Measurements from ENCODE around the gene TUB.

TUB gene

DNA sequence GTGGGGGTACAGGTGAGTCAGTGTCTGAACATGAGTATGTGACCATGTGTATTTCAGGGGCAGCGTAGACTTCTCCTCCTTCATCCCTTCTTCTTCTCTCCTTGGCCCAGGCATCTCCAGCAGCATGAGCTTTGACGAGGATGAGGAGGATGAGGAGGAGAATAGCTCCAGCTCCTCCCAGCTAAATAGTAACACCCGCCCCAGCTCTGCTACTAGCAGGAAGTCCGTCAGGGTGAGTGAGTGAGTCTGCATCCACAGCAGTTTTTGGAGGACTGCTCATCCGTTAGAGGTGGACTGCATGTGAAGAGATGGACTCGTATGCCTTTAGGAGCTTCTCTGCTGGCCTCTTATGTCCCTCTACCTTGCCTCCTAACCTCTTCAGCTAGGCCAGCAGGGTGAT, 15.6 kb downstream of the TUB start:
- no peak for TF ChIP-seq Cebpa-rat (IDR thresholded peaks at IDR 0.05)
- no peak overlapping the region for H3K4me2 ChIP-seq
- H3K27me3 ChIP-seq = no peaks in the 10 kb centered on the region
- H3K4me1 ChIP-seq = peaks cover 0 to 46% (median 44%) of the 10 kb centered on the region in 10 experiments; a peak in 15 of 20 replicates
- H4K20me1 ChIP-seq = no peaks in the 10 kb centered on the region
- peaks cover 0 to 32% (median 5%) of the 10 kb centered on the region in 11 experiments; a peak in 7 of 22 replicates for H3K36me3 ChIP-seq
- H3K9me3 ChIP-seq (replicated peaks in 1 of 11) = no peaks in the 10 kb centered on the region
- no peak overlapping the region for H3K4me3 ChIP-seq
- no peak overlapping the region for H3K9ac ChIP-seq
- no peak overlapping the region for H3K27ac ChIP-seq

DNA sequence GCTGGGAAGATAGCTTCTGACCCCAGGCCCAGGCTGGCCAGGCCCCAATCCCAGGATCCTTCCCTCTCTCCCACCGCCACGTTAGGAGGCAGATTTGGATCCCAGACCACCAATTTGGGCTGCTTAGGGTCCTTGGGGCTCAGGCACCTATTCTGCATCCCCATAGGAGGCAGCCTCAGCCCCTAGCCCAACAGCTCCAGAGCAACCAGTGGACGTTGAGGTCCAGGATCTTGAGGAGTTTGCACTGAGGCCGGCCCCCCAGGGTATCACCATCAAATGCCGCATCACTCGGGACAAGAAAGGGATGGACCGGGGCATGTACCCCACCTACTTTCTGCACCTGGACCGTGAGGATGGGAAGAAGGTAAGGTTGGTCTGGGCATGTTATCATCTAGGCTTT, 16.1 kb downstream of the TUB start:
- Histone ChIP-seq H3K9me3 (replicated peaks in 1 of 11) (no peaks in the 10 kb centered on the region), H4K20me1 (no peaks in the 10 kb centered on the region), H3K27ac (no peak overlapping the region), H3K27me3 (no peaks in the 10 kb centered on the region), H3K4me3 (no peak overlapping the region), H3K4me2 (no peak overlapping the region), H3K36me3 (peaks cover 0 to 33% (median 10%) of the 10 kb centered on the region in 11 experiments; a peak in 8 of 22 replicates), H3K9ac (no peak overlapping the region), H3K4me1 (peaks cover 0 to 41% (median 39%) of the 10 kb centered on the region in 10 experiments; a peak in 15 of 20 replicates)
- TF ChIP-seq Cebpa-rat (IDR thresholded peaks at IDR 0.05) = no peak

DNA sequence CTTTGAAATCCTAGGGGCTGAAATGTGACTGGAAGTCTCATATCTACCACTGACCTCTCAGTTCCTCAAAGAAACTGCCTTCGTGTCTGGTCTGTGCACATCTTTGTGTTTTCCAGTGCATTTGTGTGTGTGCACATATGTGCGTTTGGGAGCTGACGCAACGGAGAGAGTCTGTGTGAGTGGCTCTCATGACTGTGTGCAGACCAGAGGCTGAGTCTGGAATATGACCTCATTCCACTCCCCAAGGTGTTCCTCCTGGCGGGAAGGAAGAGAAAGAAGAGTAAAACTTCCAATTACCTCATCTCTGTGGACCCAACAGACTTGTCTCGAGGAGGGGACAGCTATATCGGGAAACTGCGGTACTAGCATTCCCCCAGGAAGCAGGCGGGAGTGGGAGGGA, 16.5 kb downstream of the TUB start:
- Histone ChIP-seq H3K9ac (no peak overlapping the region), H3K27ac (no peak overlapping the region), H4K20me1 (no peaks in the 10 kb centered on the region), H3K27me3 (no peaks in the 10 kb centered on the region), H3K4me1 (peaks cover 0 to 37% (median 36%) of the 10 kb centered on the region in 10 experiments; a peak in 15 of 20 replicates), H3K4me3 (no peak overlapping the region), H3K4me2 (no peak overlapping the region), H3K36me3 (peaks cover 0 to 37% (median 10%) of the 10 kb centered on the region in 11 experiments; a peak in 8 of 22 replicates), H3K9me3 (replicated peaks in 1 of 11) (no peaks in the 10 kb centered on the region)
- TF ChIP-seq Cebpa-rat (IDR thresholded peaks at IDR 0.05) = no peak

DNA sequence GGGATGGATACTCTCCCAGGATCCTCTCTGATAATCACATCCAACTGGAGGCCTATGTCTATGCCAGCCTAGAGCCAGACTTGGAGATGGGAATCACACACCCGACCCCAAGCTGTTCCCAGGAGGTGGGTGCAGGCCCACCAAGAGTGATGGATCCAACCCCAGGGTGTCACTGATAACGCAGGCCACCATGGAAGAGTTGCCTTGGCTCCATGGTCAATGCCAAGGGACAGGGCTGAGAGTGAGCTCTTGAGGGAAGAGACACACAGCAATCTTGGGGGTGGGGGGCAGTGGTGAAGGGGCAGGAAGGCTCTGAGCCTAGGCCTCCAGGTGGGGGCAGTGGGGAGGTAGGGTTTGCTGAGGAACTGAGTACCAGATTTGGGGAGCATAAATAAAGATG, 16.9 kb downstream of the TUB start:
- Histone ChIP-seq H4K20me1 (no peaks in the 10 kb centered on the region; a peak in 1 of 22 replicates), H3K9me3 (replicated peaks in 1 of 11) (no peaks in the 10 kb centered on the region), H3K36me3 (peaks cover 0 to 40% (median 10%) of the 10 kb centered on the region in 11 experiments; a peak in 8 of 22 replicates), H3K4me2 (no peak overlapping the region), H3K27me3 (no peaks in the 10 kb centered on the region), H3K4me3 (no peak overlapping the region), H3K4me1 (peaks cover 0 to 32% (median 31%) of the 10 kb centered on the region in 10 experiments; a peak in 15 of 20 replicates), H3K9ac (no peak overlapping the region), H3K27ac (no peak overlapping the region)
- no peak for TF ChIP-seq Cebpa-rat (IDR thresholded peaks at IDR 0.05)

DNA sequence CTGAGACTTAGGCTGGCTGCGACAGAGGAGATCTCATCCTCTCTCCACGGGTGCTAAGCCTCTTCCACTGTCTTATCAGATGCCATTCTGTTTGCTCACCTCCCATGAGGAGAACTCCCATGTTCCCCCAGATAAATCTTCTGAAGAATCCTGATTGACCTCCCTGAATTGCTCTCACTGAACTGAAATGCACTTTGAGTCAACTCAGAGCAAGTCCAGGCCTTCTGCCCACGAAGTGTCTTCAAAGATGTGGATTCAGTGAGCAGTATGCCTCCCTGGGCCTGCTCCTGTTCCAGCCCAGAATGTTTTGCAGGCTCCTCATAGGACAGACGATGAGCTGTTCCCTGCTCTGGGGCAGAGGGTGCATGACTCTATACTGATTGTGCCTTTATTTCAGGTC, 17.4 kb downstream of the TUB start:
- H3K4me1 ChIP-seq = peaks cover 0 to 28% (median 27%) of the 10 kb centered on the region in 10 experiments; a peak in 15 of 20 replicates
- no peaks in the 10 kb centered on the region; a peak in 1 of 22 replicates for H4K20me1 ChIP-seq
- H3K9ac ChIP-seq = 0 out of 22 replicates have a peak overlapping the region, but pooled peaks of 1 of the 11 experiments have one; percentile 50
- no peaks in the 10 kb centered on the region for H3K27me3 ChIP-seq
- H3K4me2 ChIP-seq = no peak overlapping the region
- no peak for TF ChIP-seq Cebpa-rat (IDR thresholded peaks at IDR 0.05)
- H3K27ac ChIP-seq = no peak overlapping the region
- no peak overlapping the region for H3K4me3 ChIP-seq
- H3K36me3 ChIP-seq = peaks cover 0 to 40% (median 10%) of the 10 kb centered on the region in 11 experiments; a peak in 8 of 22 replicates
- H3K9me3 ChIP-seq (replicated peaks in 1 of 11) = no peaks in the 10 kb centered on the region

DNA sequence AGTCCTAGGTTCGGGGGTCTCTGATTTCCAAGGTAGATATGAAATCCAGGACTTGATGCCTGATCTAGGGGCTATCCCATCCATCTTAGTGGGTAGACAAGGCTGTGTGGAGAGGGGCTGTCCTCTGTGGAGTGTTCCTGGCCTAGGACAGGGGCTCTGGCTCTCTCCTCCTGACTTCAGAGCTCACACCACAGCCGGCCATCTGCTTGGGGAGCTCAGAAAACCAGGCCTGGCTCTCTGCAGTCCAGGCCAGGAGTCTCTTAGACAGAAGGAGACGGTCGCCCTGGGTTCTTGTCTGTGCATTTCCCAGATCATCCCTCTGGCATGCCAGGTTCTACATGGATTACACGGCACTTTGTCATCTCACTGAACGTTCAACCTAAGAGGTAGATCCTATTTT, 17.9 kb downstream of the TUB start:
- Histone ChIP-seq H3K27me3 (no peaks in the 10 kb centered on the region), H3K4me1 (peaks cover 0 to 23% (median 21%) of the 10 kb centered on the region in 10 experiments; a peak in 14 of 20 replicates), H3K4me3 (no peak overlapping the region), H4K20me1 (no peaks in the 10 kb centered on the region; a peak in 1 of 22 replicates), H3K9me3 (replicated peaks in 1 of 11) (no peaks in the 10 kb centered on the region), H3K9ac (peak overlapping the region in 1 of 11 experiments; percentile 50; a peak in 1 of 22 replicates), H3K36me3 (peaks cover 0 to 40% (median 13%) of the 10 kb centered on the region in 11 experiments; a peak in 8 of 22 replicates), H3K4me2 (no peak overlapping the region), H3K27ac (no peak overlapping the region)
- TF ChIP-seq Cebpa-rat (IDR thresholded peaks at IDR 0.05) = no peak

DNA sequence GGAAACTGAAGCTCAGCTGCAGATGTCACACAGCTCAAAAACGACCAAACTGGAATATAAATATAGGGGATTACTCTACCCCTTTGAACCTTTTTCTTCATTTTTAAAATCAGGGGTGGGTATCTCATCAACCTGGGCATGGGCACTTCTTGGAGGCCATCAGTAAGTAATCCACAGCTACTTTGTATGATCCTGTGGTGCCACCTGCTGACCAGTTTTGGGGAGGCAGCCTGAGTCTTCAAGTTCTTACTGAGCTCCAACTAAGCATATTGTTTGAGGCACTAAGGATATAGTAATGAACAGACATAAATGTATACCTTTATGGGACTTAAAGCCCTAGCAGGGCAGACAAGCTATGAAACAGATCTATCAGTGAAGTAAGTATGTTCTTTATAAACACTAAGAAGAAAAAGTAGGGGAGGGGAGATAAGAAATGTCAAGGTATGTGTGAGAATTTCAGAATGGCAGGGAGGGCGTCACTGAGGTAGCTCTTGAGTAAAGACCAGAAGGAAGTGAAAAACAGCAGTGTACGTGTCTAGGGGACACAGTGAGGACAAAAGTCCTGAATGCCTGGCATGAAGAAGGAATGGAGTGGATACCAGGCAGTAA, 18.4 kb downstream of the TUB start:
- H3K4me3 ChIP-seq = no peak overlapping the region
- no peak for TF ChIP-seq Cebpa-rat (IDR thresholded peaks at IDR 0.05)
- H3K36me3 ChIP-seq = peaks cover 0 to 38% (median 15%) of the 10 kb centered on the region in 11 experiments; a peak in 8 of 22 replicates
- no peak overlapping the region for H3K4me2 ChIP-seq
- no peaks in the 10 kb centered on the region; a peak in 1 of 22 replicates for H4K20me1 ChIP-seq
- H3K27me3 ChIP-seq = no peaks in the 10 kb centered on the region
- H3K9ac ChIP-seq = no peak overlapping the region
- H3K27ac ChIP-seq = no peak overlapping the region
- H3K4me1 ChIP-seq = peaks cover 0 to 18% (median 16%) of the 10 kb centered on the region in 10 experiments; a peak in 13 of 20 replicates
- no peaks in the 10 kb centered on the region for H3K9me3 ChIP-seq (replicated peaks in 1 of 11)

DNA sequence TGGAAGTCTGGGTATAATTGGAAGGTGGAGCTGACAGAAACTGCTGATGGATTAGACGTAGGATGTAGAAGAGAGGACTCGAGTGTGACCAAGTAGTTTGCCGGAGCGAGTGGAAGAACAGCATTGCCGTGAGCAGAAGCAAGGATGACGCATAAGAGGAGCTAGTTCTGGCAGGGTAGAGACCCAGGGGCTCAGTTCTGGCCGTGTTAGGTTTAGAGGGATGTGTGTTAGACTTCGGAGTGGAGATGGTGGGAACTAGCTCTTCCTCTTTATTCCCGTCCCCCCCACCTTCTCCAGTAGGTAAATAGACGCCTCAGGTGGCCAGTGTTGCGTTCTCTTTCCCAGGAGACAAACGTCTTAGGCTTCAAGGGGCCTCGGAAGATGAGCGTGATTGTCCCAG, 19.1 kb downstream of the TUB start:
- H3K27ac ChIP-seq = no peak overlapping the region

DNA sequence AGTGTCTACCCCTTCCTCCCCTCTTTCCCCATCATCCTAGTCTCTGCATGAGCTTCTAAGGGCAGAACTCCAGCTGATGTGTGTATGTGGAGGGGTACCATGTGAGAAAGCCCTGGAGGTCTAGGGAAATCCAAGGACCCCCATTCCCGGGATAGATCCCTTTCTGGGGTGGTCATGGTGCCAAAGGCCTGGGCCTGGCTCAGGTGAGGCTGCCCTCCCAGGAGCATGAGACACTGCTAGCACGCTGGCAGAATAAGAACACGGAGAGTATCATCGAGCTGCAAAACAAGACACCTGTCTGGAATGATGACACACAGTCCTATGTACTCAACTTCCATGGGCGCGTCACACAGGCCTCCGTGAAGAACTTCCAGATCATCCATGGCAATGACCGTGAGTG, 19.6 kb downstream of the TUB start:
- Histone ChIP-seq H3K4me3 (no peak overlapping the region), H3K4me1 (peaks cover 0 to 6% (median 4%) of the 10 kb centered on the region in 10 experiments; a peak in 13 of 20 replicates), H3K27ac (no peak overlapping the region), H3K9me3 (replicated peaks in 1 of 11) (no peaks in the 10 kb centered on the region), H3K4me2 (no peak overlapping the region), H3K27me3 (no peaks in the 10 kb centered on the region), H4K20me1 (no peaks in the 10 kb centered on the region; a peak in 1 of 22 replicates), H3K9ac (no peak overlapping the region), H3K36me3 (peaks cover 0 to 34% (median 21%) of the 10 kb centered on the region in 11 experiments; a peak in 8 of 22 replicates)
- no peak for TF ChIP-seq Cebpa-rat (IDR thresholded peaks at IDR 0.05)

More for the DNA sequence above, 19.1 kb downstream of the TUB start:
- Histone ChIP-seq H3K4me1 (peaks cover 0 to 10% (median 9%) of the 10 kb centered on the region in 10 experiments; a peak in 13 of 20 replicates), H3K4me3 (no peak overlapping the region), H3K4me2 (no peak overlapping the region), H3K36me3 (peaks cover 0 to 34% (median 16%) of the 10 kb centered on the region in 11 experiments; a peak in 8 of 22 replicates), H4K20me1 (no peaks in the 10 kb centered on the region; a peak in 1 of 22 replicates), H3K27me3 (no peaks in the 10 kb centered on the region), H3K9me3 (replicated peaks in 1 of 11) (no peaks in the 10 kb centered on the region), H3K9ac (no peak overlapping the region)
- TF ChIP-seq Cebpa-rat (IDR thresholded peaks at IDR 0.05) = no peak

Measured in BLaER1 treated with 17β-estradiol and CSF1 and Interleukin-3, amounts not matched to agents 10 nM and 100 nM (cell line).